GM12873 (cell line): ENCODE measurements around the gene ADAMTS12.

ENCODE experiments used
- CTCF ChIP-seq: IDR thresholded peaks from 2 replicates; pipeline ENCODE4 v1.5.1; 2012; ENCODE audit warnings: low read depth, mild to moderate bottlenecking, moderate library complexity, low read length, control low read depth; ENCODE audit not compliant: insufficient read depth; ENCODE audit errors: missing control alignments

ADAMTS12 gene

GRCh38 chr5:33894566-33894965 lies 2.8 kb upstream of the ADAMTS12 start:
- TF ChIP-seq CTCF, result no peak

DNA sequence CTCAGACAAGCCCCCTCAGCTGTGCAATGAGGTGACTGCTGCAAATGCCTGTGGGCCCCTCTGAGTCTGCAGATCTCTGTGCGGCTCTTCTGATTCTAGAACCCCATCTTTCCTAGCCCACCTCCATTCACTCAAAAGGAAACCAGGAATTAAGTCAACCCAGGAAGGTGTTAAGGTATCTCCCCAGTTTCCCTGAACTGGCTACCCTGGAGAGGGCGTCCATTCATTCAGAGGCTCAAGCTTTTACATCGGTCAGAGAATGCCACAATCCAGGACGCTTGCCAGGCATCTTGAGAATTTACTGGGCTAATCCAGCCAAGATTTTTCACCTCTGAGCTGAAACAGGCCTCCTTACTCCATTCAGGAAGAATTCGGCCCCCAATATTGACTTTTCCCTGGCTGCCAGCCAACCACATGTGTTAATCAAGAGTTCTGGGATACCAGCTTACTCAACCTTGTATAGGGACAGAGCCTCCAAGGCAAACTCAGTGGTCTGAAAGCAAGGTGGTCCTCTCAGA lies 889 bp upstream of the ADAMTS12 start:
- no peak for TF ChIP-seq CTCF

DNA sequence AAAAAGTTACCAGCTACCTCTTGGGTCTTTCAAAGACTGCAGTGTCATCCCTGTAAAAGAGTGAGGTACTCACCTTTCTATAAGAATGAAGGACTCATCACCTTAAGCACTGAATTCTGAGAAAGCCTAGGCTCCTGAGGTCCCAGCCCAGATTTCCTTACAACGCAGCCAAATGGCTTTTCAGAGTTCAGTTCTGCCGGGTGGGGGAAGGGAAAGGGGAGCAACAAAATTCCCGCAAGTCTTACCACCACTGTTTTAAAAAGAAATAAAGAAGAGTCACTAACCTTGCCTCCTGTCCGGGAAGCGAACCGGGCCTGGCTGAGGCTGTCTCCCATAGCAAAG lies 373 bp downstream of the ADAMTS12 start:
- no peak for TF ChIP-seq CTCF

- peak; percentile 61 for TF ChIP-seq CTCF
Measured at GRCh38 chr5:33890131-33891032, 1.4 kb downstream of the ADAMTS12 start.

GRCh38 chr5:33888587-33888986 lies 3.2 kb downstream of the ADAMTS12 start:
- TF ChIP-seq CTCF, result no peak

GRCh38 chr5:33887268-33887667 lies 4.5 kb downstream of the ADAMTS12 start:
- no peak for TF ChIP-seq CTCF

DNA sequence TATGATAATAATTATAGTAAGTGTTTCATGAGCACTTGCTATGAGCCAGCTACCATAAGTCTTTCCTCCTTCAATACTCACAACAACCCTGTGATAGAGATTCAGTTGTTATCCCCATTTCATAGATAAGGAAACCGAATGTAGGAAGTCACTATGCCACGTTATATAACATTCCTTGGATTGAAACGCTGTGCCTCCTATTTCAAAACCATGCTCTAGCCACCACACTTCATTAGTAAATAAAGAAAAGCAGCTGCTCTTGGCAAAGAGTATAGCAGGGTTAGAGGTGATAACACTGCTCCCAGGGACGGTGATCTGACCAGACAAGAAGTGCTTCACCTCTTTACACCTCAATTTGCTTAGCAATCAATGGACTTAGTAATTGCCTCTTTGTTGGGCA lies 5.5 kb downstream of the ADAMTS12 start:
- TF ChIP-seq CTCF, result no peak
